ENCODE data around the gene GOLGA7B. TPM values are rescaled to one million over a fixed set of nuclear protein-coding genes. Genes with fewer than 3 reads are reported as not detected.

Gene GOLGA7B
- total and polyA plus RNA-seq, 12 donors: 0.05 to 1.0 (median 0.24) TPM

GRCh38 chr10:97854743-97855142 lies 5.1 kb downstream of the GOLGA7B start:
- Histone ChIP-seq H3K27me3 (peaks cover 4 to 61% (median 37%) of the 10 kb centered on the region in 7 donors), H3K9me3 (no peaks in the 10 kb centered on the region), H3K36me3 (no peaks in the 10 kb centered on the region), H3K4me1 (peaks cover 0 to 17% (median 5%) of the 10 kb centered on the region in 9 donors), H3K27ac (no peak overlapping the region), H3K4me3 (no peak overlapping the region)
- WGBS, 2 donors: 87 to 90% methylated on average over 3 of the region's 3 CpGs
- DNase-seq: no peak
- intact Hi-C loops (cut with DNase I): no loop called here
- TF ChIP-seq CTCF (IDR thresholded peaks at IDR 0.05): no peak
- no peak for ATAC-seq

GRCh38 chr10:97858001-97858439 lies 8.4 kb downstream of the GOLGA7B start:
- DNase-seq (no peak), ATAC-seq (no peak)
- H3K27me3 ChIP-seq: peaks cover 0 to 38% (median 16%) of the 10 kb centered on the region in 7 donors
- no peaks in the 10 kb centered on the region for H3K36me3 ChIP-seq
- no peak for TF ChIP-seq CTCF (IDR thresholded peaks at IDR 0.05)
- no peak overlapping the region for H3K27ac ChIP-seq
- intact Hi-C loops (cut with DNase I): no loop called here
- H3K9me3 ChIP-seq: no peaks in the 10 kb centered on the region
- no peak overlapping the region for H3K4me3 ChIP-seq
- H3K4me1 ChIP-seq: peaks cover 0 to 9% (median 0%) of the 10 kb centered on the region in 9 donors
- WGBS, 2 donors: 34 to 49% methylated on average over 1 of the region's 1 CpG

- Histone ChIP-seq H3K4me3 (no peak overlapping the region), H3K9me3 (no peaks in the 10 kb centered on the region), H3K4me1 (peaks cover 0 to 9% (median 0%) of the 10 kb centered on the region in 9 donors), H3K27ac (no peak overlapping the region), H3K27me3 (peaks cover 0 to 37% (median 14%) of the 10 kb centered on the region in 7 donors), H3K36me3 (no peaks in the 10 kb centered on the region)
- WGBS, 2 donors: 68 to 76% methylated on average over 3 of the region's 3 CpGs
- ATAC-seq (peak in 3 of 8 donors; percentile 53 to 64 (median 57)), DNase-seq (no peak)
- TF ChIP-seq CTCF (IDR thresholded peaks at IDR 0.05): no peak
- intact Hi-C loops (cut with DNase I): loop anchor here in 2 of 10 donors (10.0 kb wide), 2 partner anchors 66 to 96 kb away; no protein-coding TSS in a partner anchor
These were observed 11.6 kb downstream of the GOLGA7B start for GRCh38 chr10:97861097-97861750.

GRCh38 chr10:97861924-97862323 lies 12.3 kb downstream of the GOLGA7B start:
- H3K9me3 ChIP-seq: no peaks in the 10 kb centered on the region
- H3K36me3 ChIP-seq: no peaks in the 10 kb centered on the region
- DNase-seq (no peak), ATAC-seq (no peak)
- H3K27me3 ChIP-seq: peaks cover 0 to 36% (median 14%) of the 10 kb centered on the region in 7 donors
- intact Hi-C loops (cut with DNase I): loop anchor here in 2 of 10 donors (10.0 kb wide), 2 partner anchors 67 to 97 kb away; no protein-coding TSS in a partner anchor
- TF ChIP-seq CTCF (IDR thresholded peaks at IDR 0.05): no peak
- H3K27ac ChIP-seq: no peak overlapping the region
- H3K4me1 ChIP-seq: peaks cover 0 to 9% (median 0%) of the 10 kb centered on the region in 9 donors
- no peak overlapping the region for H3K4me3 ChIP-seq
- 7 to 10% methylated on average over 1 of the region's 1 CpG for WGBS, 2 donors
